Erythroblast (primary cell): ENCODE results near the gene MRPS18A.

Experiments
- DNase-seq, 2 experiments: peaks; one replicate each; lab custom pipeline; 2025; lab: John Stamatoyannopoulos, UW
- GATA1 ChIP-seq: IDR thresholded peaks from 2 replicates; pipeline ENCODE4 v1.6.1; 2011; ENCODE audit warnings: low read depth, mild to moderate bottlenecking, control low read depth, low read length, moderate library complexity
- POLR2A ChIP-seq: IDR thresholded peaks from 2 replicates; pipeline ENCODE4 v1.6.1; 2011; ENCODE audit warnings: mild to moderate bottlenecking, low read length

MRPS18A gene

DNA sequence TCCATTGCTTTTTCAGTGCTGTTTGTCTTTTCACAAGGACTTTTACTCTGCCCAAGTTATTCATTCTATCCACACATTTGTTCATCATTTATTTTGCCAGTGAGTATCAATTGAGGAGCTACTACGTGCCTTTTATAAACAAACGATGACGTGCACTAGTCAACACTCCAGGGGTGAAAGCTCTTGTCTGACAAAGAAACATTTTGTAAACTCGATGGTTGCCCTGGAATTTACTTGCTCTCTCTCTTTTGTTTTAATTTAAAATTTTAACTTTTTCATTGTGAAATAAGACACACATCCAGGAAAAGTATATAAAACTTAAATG lies 8.3 kb upstream of the MRPS18A start:
- no peak for DNase-seq
- no peak for TF ChIP-seq POLR2A
- TF ChIP-seq GATA1: no peak

DNA sequence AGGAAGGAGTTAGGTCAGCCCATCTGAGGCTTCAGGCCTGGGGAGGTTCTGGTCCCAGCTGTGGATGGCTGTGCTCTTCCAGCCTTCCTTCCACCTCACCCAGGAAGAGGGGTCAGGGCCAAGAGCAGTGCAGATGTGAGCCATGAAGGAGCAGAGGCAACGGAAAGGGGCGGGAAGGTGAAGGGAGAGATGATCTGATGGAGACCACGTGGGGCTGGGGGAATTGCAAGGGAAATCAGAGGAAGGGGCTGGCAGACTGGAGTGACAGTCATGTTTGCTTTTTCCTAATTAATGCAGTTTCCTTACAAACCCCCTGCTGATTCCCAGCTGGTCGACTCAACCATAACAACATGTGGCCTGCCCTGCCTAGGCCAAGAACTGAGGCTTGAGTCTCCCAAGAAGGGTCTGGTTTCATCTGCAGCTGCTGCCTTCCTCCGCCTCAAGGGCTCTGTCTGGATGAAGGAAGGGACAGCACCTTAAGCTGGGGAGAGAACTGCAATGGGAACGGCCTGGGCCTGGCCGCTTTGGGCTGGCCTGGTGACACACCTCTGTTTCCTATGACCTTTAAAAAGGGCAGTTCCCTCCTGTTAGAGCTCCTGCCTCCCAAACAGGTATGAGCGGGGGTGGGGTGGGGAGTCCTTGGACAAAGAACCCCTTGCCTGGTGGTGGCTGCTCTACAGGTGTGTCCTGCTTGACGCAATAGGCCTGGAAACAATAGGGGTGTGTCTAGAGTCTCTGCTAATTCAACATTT lies 7.8 kb upstream of the MRPS18A start:
- DNase-seq: no peak
- TF ChIP-seq GATA1 (no peak), POLR2A (no peak)

DNA sequence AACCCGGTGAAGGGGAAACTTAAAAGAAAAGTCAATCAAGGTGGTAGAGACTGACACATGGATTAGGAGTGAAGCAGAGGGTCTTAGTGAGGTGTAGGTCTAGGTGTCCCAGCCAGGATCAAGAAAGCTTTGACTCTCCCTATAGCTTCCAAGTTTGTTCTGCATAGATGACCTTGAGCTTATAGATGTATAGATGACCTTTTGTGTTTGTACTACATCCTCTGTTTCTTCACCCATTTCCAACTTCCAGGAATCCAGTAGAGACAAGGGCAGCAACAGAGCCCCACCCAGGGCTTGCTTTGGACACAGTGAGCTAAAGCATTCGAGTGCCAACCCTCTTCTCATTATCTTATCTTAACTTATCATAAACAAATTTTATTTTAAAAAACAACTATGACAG lies 1.8 kb upstream of the MRPS18A start:
- no peak for DNase-seq
- TF ChIP-seq GATA1 (no peak), POLR2A (no peak)

DNA sequence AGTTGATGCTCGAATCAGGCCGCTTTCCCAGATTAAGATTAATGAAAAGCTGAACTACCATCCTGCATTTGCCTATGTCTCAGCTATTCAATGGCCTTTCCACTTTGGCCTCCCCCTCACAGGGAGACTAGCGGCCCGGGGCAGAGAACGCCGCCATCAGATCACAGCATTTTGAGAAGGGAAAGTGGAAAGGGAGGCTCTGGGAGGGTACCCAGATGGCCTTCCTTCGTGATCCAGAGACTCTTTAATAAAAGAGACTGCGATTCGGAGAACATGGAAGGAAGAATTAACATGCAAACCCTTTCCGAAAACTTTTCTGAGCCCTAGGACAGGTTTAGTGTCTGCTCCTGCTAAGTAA lies 533 bp downstream of the MRPS18A start:
- peak in 1 of 2 experiments; percentile 46 for DNase-seq
- TF ChIP-seq GATA1 (no peak), POLR2A (no peak)

DNA sequence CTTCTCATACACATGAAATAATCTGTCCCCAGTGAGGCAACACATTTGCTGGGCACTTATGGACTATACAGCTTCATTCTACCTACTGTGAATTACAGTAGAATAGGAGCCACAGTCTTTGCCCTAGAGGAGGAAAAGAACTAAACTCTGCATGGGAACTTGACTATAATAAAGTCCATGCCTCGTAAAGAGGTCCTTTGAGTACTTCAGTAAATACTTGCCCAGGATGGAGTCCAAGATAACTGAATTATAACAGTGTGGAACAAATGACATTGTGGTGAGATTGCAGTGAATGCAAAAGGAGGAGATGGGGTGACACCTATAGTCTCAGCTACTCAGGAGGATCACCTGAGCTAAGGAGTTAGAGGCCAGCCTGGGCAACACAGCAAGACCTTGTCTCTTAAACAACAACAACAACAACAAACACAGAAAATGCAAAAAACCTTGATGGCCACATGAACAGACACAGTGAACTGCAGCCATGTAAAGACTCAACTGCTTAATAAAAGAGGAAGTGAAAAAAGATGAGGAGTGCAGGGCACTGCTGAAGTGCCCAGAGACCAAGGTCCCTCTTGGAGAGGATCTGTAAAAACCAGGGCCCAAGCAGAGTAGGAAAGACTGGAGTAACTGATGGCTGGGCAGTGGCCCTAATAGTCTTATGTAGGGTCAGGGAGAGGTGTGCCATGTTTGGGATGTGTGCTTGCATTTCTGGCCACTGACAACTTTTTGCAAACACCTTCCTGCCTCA lies 3.7 kb downstream of the MRPS18A start:
- TF ChIP-seq POLR2A (peak; percentile 17), GATA1 (no peak)
- no peak for DNase-seq

DNA sequence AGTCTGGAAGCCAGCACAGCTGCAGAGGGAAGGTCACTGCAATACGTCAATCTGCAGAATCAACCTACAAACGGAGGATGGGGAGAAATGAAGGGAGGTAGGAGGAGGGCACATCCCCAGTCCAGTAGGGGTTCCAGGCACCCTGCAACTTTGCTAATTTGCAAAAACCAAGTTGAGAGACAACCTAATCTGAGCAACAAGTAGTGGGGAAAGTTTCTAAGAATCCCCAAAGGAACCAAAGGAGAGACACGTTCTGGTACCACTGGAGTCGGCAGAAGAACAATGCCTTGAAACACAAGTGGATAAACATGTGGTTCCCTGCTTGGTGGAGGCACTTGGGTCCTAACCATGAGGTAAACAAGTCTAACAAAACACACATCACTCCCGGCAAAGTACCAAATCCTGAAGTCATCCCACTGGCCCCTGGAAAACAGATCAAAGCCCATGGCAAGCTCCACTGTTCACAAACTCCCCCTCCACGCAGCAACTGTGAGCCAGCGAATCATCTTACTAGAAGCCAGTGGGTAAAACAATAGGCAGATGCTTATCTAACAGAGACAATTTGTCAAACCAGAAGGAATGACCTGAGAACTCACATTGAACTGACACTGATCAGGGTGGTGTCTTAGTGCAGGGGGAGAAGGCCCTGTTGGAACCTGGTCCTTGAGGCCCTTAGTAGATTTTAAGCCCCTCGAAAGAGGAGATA lies 4.7 kb downstream of the MRPS18A start:
- no peak for DNase-seq
- TF ChIP-seq POLR2A (no peak), GATA1 (no peak)

DNA sequence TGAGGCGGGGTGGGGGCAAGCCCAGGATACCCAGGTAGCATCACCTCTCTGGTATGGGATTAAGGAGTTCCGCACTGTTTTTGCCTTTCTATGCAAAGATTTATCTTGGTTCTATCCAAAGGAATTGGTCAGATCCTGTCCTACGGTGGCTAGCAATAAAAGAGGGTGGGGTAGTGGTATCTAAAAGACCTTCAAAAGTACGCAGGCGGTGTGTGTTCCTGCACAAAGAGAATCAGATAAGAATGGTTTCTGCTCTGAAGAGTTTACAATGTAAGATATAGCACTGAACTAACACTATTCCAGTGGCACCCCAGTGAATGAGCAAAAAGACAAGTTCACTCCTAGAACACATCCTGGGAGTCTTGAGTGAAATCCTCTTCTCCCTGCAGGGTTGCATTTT lies 6.3 kb downstream of the MRPS18A start:
- peak in 1 of 2 experiments; percentile 18 for DNase-seq
- TF ChIP-seq POLR2A (no peak), GATA1 (no peak)

DNA sequence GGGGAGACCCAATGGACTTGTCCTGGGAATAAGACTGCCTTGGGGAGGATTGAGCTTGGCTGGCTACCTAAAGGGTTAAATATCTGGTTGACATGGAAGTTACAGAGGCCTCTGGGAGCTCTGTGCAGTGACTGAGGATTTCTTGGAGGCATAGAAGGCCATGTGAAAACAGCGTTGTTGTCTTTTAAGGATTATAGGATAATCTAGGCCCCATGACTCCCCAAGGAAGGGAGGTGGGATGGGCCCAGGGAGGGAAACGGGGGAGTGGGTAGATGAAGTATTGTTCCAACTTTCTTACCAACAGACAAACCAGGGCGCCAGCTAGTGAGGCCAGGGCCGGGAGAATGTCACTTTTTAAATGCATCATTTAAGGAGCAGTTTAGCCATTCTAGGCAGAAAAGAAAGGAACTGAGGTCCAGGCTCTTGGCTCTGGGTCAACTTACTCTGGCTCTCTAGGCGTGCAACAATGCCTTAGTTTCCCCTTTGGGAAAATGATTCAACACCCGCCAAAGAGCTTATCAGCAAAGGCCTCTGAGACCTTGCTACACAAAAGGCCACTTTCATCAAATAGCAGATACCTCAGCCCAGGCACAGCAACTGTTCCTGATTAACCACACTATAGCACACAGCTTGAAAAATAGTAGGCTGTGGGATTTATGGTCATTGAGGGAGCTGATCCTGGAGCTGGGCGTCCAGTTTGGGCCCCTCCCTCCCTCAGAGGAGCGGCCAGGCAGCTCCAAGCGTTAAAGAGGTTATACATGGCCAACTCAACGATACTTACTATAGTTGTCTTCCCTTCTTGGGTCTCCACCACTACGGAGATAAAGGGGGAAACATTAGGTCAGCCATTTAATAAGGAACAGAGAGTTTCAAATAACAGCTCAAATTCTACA lies 7.0 kb downstream of the MRPS18A start:
- no peak for DNase-seq
- no peak for TF ChIP-seq POLR2A

DNA sequence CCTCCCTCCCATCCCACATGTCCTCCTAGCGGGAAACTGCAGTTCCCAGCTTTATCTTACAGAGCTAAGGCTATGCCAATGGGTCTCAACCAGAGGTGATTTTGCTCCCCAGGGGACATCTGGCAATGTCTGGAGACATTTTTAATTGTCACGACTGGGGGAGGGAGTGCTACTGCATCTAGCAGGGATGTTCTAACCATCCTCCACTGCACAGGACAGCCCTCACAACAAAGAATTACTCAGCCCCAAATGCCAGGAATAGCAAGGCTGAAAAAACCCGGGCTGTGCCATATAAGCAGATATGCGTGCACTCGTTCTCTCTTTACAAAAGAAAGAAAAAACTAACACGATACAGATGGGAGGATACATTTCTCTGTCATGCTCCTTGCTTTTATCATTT lies 8.5 kb downstream of the MRPS18A start:
- DNase-seq: no peak
- TF ChIP-seq POLR2A (no peak), GATA1 (no peak)

DNA sequence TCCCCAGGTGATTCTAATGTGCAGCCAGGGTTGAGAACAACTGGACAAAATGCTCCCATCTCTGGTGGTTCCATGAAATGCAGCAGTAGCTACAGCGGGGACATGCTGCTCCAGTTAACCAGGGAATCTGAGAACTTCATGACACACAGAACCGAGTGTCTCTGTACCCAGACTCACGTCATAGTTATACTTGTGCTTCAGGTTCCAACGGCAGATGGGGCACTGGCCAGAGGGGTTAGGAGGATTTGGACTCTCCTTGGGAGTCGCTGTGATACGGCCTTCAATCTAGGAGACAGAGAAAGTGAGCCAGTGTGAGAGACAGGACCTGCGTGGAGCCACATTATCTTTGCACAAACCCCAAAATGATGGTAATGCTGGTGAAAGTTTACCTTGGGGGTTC lies 9.2 kb downstream of the MRPS18A start:
- TF ChIP-seq GATA1 (no peak), POLR2A (no peak)
- DNase-seq: no peak

DNA sequence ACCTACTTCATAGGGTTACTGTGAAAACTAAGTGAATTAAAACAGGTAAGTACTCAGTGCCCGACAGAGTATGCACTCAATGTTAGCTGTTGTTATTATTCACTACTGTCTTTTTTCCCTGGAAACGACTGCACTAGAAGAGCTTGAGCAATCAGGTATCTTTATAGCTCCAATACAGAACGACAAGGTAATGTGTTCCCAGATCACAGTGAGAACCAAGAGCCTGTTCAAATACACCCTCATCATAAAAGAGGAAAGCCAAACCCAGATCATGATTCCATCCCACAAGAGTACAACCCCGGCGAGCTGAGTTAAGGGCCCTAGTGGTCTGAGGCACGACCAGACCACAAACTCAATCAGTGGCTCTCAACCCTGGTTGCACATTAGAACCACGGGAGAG lies 9.8 kb downstream of the MRPS18A start:
- DNase-seq: no peak
- no peak for TF ChIP-seq POLR2A
- no peak for TF ChIP-seq GATA1

DNA sequence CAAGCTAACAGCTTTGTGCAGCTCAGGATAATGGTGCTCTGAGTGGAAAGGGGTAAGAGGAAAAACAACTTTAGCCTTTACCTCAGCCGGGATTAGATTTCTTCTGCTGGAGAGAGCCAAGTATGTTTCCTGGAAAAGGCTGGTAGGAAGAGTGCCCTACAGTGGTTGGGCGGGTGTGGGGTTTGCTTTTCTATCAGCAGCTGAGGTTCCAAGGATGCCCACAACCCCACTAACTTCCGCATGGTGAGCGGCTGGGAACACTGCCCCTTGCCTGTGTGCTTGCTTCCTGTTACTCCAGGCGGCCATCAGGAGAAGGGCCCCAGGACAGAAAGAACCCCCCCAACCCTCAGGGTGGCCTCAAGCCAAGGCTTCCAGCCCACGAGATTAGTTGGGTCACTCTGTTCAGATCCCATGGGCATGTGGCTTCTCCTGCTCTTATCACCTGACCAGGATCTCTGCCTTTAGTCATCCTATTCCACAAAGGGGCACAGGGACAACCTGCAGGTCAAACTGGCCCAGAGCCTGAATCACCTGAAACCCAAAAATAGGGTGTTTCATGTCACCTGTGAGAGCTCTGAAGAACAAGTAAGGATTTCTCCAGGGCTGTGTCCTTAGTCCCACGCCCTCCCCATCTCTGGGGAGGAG lies 10.5 kb downstream of the MRPS18A start:
- TF ChIP-seq POLR2A: no peak
- TF ChIP-seq GATA1: no peak
- no peak for DNase-seq

DNA sequence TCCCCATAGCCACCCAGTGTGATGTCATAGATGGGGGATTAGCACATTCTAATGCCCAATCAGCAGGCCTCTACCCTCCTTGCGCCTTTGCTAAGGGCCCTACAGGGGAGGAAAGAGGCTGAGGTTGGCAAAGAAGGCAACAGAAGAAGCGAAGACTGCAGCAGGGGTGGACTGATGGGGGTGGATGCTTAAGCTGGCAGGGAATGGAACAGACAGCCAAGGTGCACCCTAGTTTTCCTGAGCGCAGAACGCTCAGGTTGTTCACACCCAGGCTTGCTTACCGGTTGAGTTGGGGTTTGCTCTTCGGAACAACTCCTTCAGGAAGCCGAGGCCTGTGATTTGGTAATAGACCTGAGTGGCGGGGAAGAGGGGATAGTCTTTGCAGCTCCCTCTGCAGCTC lies 12.7 kb downstream of the MRPS18A start:
- DNase-seq: no peak
- TF ChIP-seq GATA1: no peak
- no peak for TF ChIP-seq POLR2A
